Colonic mucosa (tissue), 4 donors: Measurements from ENCODE around the gene ECSCR. TPM values are rescaled to one million over a fixed set of nuclear protein-coding genes. Genes with fewer than 3 reads are reported as not detected.

Experiments used
- DNase-seq: peaks from one replicate; pipeline ENCODE4 v3.0.0-alpha.2; 2020
- H3K27ac ChIP-seq: fragments of 200-600 bp; one replicate; pipeline ENCODE4 v1.8.0; 2021
- H3K27me3 ChIP-seq: fragments of 200-600 bp; one replicate; pipeline ENCODE4 v1.8.0; 2021
- H3K36me3 ChIP-seq: fragments of 200-600 bp; one replicate; pipeline ENCODE4 v1.8.0; 2021
- H3K4me1 ChIP-seq: fragments of 200-600 bp; one replicate; pipeline ENCODE4 v1.8.0; 2021; ENCODE audit warnings: mild to moderate bottlenecking
- H3K4me3 ChIP-seq: fragments of 200-600 bp; one replicate; pipeline ENCODE4 v1.8.0; 2021
- H3K9ac ChIP-seq, 2 donors: one replicate each; pipeline ENCODE4 v1.7.0; 2013; ENCODE audit warnings: control low read depth in 2 of 2, low read depth in 2 of 2, low read length in 2 of 2
- H3K9me3 ChIP-seq: fragments of 200-600 bp; one replicate; pipeline ENCODE4 v1.8.0; 2021
- intact Hi-C: fragments of 100-400 bp; cut with DNase I; formaldehyde crosslinking; loops from one replicate; pipeline ENCODE4 v1.14.1; 2022
- total RNA-seq, 2 donors: library from RNA; stranded (reverse); fragmentation: NEBNext Ultra II Directional in 1 of 2; extraction: Animal tissue kit (Norgen Biotek cat#: 25700) in 1 of 2; gene quantifications; one replicate each; pipeline ENCODE4 v1.2.1, GENCODE V29; 2021
- TF ChIP-seq, protein P1 (sequence below): fragments of 200-600 bp; IDR thresholded peaks from one replicate; pipeline ENCODE4 v1.8.0; 2022; ENCODE audit warnings: antibody characterized with exemption, mild to moderate bottlenecking
- donor health status: healthy.
- donor health status: DM: no; HTN: no; CAD: no.
- donor health status: DM: no; HTN: no; CAD: no.

The ECSCR gene
- total RNA-seq, 2 donors from 2014 or later, result 2.2 to 7.4 TPM

DNA sequence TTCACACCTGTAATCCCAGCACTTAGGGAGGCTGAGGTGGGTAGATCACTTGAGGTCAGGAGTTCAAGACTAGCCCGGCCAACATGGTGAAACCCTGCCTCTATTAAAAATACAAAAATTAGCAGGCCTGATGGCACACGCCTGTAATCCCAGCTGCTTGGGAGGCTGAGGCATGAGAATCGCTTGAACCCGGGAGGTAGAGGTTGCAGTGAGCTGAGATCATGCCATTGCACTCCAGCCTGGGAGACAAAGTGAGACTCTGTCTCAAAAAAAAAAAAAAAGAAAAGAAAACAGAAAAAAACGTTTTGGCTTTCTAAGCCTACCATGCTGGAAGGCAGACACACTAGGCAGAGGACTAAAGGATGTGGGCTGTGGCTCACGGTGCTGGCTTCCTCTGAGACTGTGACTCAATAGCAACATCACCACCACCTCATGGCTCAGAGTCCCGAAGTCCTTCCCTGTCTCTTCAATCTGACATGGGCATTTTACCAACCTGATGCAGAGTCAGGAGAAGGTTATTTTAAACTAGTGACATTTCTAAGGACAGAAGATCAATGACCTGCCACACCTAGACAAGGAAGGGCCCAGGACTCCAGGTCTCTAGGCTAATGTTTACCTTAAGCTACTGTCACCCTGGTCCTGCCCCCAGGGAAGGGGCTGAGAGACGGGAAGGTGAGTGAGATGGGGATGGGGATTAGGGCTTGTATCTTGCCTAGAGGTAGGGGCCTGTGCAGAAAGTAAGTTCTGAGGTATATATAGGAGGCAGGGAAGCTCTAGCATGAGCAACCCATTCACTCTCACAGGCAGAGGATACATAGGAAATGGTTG lies 3.7 kb downstream of the ECSCR start:
- intact Hi-C loops, result no loop called here
- Histone ChIP-seq H3K27ac (peak overlapping the region; percentile 35), H3K27me3 (no peaks in the 10 kb centered on the region), H3K4me1 (peaks cover 11% of the 10 kb centered on the region), H3K9me3 (no peaks in the 10 kb centered on the region), H3K9ac (no peak overlapping the region), H3K36me3 (no peaks in the 10 kb centered on the region), H3K4me3 (no peak overlapping the region)
- DNase-seq, result no peak
- TF ChIP-seq, protein P1, sequence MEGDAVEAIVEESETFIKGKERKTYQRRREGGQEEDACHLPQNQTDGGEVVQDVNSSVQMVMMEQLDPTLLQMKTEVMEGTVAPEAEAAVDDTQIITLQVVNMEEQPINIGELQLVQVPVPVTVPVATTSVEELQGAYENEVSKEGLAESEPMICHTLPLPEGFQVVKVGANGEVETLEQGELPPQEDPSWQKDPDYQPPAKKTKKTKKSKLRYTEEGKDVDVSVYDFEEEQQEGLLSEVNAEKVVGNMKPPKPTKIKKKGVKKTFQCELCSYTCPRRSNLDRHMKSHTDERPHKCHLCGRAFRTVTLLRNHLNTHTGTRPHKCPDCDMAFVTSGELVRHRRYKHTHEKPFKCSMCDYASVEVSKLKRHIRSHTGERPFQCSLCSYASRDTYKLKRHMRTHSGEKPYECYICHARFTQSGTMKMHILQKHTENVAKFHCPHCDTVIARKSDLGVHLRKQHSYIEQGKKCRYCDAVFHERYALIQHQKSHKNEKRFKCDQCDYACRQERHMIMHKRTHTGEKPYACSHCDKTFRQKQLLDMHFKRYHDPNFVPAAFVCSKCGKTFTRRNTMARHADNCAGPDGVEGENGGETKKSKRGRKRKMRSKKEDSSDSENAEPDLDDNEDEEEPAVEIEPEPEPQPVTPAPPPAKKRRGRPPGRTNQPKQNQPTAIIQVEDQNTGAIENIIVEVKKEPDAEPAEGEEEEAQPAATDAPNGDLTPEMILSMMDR, result no peak

DNA sequence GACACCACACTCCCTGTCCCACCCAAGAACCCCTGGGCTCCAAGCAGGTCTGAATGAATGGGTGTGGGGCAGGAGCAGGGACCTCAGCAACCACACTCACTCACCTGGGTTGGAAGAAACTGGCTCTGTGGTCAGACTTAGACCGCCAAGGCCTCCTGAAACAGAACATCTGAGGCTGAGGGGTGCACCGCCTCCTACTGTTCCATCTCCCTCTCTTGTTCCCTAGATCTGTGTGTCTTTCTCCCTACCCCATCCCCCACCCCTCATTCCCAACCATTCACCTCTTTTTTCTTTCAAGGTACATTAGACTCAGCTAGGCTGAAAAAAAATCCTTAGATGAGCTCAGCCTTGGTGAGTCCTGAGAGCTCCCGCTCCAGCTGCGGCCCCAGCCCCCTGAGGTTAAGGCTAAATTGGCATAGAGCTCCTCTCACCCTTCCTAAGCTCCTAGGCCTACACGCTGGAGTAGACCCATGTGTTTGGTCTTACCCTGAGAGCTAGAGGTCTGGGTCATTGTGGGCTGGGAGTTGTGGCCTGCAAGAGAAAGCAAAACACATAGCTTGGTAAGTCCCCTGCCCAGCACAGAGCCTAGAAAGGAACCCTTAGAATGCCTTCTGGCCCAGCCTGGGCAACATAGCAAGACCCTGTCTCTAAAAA lies 4.8 kb downstream of the ECSCR start:
- Histone ChIP-seq H3K9ac (no peak overlapping the region), H3K9me3 (no peaks in the 10 kb centered on the region), H3K4me1 (peaks cover 11% of the 10 kb centered on the region), H3K27me3 (no peaks in the 10 kb centered on the region), H3K27ac (no peak overlapping the region), H3K36me3 (no peaks in the 10 kb centered on the region), H3K4me3 (no peak overlapping the region)
- intact Hi-C loops, result no loop called here
- DNase-seq, result no peak
- TF ChIP-seq, protein P1, result no peak

DNA sequence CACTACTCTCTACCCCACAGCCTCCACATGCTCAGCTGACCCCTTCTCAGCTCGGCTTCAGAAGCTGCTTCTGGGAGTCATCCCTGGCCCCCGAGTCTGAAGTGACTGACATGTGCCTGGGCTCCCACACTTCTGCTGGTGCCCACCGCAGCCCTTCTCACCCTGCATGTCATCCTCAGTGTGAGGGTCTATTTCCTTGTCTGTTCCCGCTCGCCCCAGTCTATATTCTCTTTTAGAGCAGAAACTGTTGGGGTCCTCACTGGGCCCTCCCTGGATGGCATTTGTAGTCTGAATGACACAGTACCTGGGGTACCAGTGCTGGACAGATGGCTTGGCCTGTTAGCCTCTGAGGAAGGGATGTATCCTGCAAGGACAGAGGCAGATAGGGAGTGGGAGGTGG lies 5.3 kb downstream of the ECSCR start:
- intact Hi-C loops, result no loop called here
- H3K4me3 ChIP-seq, result no peak overlapping the region
- H3K27ac ChIP-seq, result no peak overlapping the region
- H3K9ac ChIP-seq, result no peak overlapping the region
- H3K27me3 ChIP-seq, result no peaks in the 10 kb centered on the region
- no peaks in the 10 kb centered on the region for H3K36me3 ChIP-seq
- no peaks in the 10 kb centered on the region for H3K9me3 ChIP-seq
- DNase-seq, result no peak
- TF ChIP-seq, protein P1, result no peak
- H3K4me1 ChIP-seq, result peaks cover 11% of the 10 kb centered on the region

DNA sequence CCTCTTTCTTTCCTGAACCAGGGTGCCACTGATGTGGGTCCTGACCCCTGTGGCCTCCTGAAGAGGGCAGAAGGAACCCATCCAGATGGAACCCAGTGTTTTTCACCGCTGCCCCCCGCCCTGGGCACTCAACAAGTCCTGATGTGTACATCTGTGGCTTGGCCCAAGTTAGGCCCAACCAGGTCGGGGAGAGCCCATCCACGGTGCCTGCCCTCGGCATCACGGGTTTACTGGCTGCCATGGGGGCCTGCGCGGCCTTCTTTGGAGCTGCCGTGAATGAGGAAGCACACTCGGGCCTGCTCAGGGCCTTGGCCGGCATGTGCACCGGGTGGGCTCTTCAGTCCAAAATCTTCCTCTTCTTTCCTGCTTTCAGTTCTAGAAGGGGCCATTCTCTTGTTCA lies 5.8 kb downstream of the ECSCR start:
- no peaks in the 10 kb centered on the region for H3K9me3 ChIP-seq
- intact Hi-C loops, result no loop called here
- DNase-seq, result no peak
- peaks cover 11% of the 10 kb centered on the region for H3K4me1 ChIP-seq
- H3K27me3 ChIP-seq, result no peaks in the 10 kb centered on the region
- no peak overlapping the region for H3K27ac ChIP-seq
- TF ChIP-seq, protein P1, result no peak
- H3K4me3 ChIP-seq, result no peak overlapping the region
- H3K36me3 ChIP-seq, result no peaks in the 10 kb centered on the region
- H3K9ac ChIP-seq, result no peak overlapping the region

DNA sequence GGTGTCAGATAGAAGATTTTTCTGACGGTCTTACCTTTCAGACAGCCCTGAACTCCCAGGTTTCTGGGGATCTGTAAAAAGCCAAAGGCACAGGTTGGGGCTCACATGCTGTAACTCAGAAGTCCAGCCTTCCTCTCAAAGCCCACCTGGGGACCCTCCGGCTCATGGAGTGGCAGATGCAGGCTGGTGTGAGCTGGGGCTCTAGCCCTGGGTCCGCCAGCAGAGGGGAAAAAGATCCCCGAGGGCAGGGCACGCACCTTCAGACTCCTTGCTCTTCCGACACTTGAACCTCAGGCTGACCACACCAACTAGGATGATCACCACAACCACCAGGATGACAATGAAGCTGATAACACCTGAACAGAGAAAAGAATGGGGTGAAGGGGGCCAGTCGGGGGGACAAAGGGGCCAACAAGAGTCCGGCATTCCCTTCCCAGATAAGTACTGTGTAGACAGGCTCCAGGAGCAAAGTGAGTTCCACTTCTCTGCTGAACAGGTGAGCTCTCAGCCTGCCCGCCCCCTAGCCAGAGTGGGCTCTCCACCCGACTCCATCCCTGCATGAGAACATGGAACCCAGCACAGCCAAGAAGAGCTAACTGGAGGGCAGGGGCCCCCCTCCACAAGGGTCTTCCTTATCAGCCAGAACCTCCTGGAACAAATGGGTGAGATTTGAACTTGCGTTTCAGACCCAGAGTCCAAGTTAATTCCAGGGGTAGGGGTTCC lies 7.8 kb downstream of the ECSCR start:
- intact Hi-C loops, result no loop called here
- H3K4me3 ChIP-seq, result no peak overlapping the region

More for the DNA sequence above, 7.8 kb downstream of the ECSCR start:
- no peaks in the 10 kb centered on the region for H3K27me3 ChIP-seq
- H3K27ac ChIP-seq, result no peak overlapping the region
- TF ChIP-seq, protein P1, result no peak
- H3K9ac ChIP-seq, result no peak overlapping the region
- DNase-seq, result no peak
- no peaks in the 10 kb centered on the region for H3K36me3 ChIP-seq
- H3K9me3 ChIP-seq, result no peaks in the 10 kb centered on the region
- H3K4me1 ChIP-seq, result peaks cover 11% of the 10 kb centered on the region
